Endodermal cell (in vitro differentiated cells): ENCODE measurements around the gene LONRF2. TPM values are rescaled to one million over a fixed set of nuclear protein-coding genes. Genes with fewer than 3 reads are reported as not detected.

ENCODE experiments used
- DNase-seq: peaks from one replicate; pipeline ENCODE4 v3.0.0-alpha.2; 2017
- H3K27ac ChIP-seq: 2 replicates; pipeline ENCODE4 v1.5.1; 2013; ENCODE audit warnings: mild to moderate bottlenecking, low read depth, low read length, moderate library complexity
- H3K27me3 ChIP-seq: 2 replicates; pipeline ENCODE4 v1.6.1; 2013; ENCODE audit warnings: mild to moderate bottlenecking, low read length, moderate library complexity; ENCODE audit not compliant: insufficient read depth, control insufficient read depth, poor library complexity, severe bottlenecking
- H3K36me3 ChIP-seq: 2 replicates; pipeline ENCODE4 v1.7.0; 2013; ENCODE audit warnings: mild to moderate bottlenecking, low read length, moderate library complexity; ENCODE audit not compliant: control insufficient read depth, insufficient read depth
- H3K4me1 ChIP-seq: one replicate; pipeline ENCODE4 v1.7.0; 2013; ENCODE audit warnings: low read length; ENCODE audit not compliant: control insufficient read depth, insufficient read depth
- H3K4me3 ChIP-seq: 2 replicates; pipeline ENCODE4 v1.5.1; 2013; ENCODE audit warnings: mild to moderate bottlenecking, low read length, moderate library complexity
- H3K9ac ChIP-seq: 2 replicates; pipeline ENCODE4 v1.6.1; 2013; ENCODE audit warnings: mild to moderate bottlenecking, low read length, moderate library complexity; ENCODE audit not compliant: poor library complexity, severe bottlenecking; ENCODE audit errors: extremely low read depth
- H3K9me3 ChIP-seq: 2 replicates; pipeline ENCODE4 v1.6.1; 2013; ENCODE audit warnings: mild to moderate bottlenecking, low read length, moderate library complexity; ENCODE audit not compliant: control insufficient read depth
- H3K27ac Mint-ChIP-seq: 2 replicates; pipeline ENCODE4 v1.8.0; 2020; ENCODE audit warnings: mixed read lengths
- H3K27me3 Mint-ChIP-seq: 2 replicates; pipeline ENCODE4 v1.8.0; 2021; ENCODE audit warnings: mild to moderate bottlenecking, mixed read lengths; ENCODE audit not compliant: insufficient read depth
- H3K36me3 Mint-ChIP-seq: 2 replicates; pipeline ENCODE4 v1.8.0; 2020; ENCODE audit warnings: low read depth, mixed read lengths
- H3K4me1 Mint-ChIP-seq: 2 replicates; pipeline ENCODE4 v1.8.0; 2020; ENCODE audit warnings: mixed read lengths
- H3K4me3 Mint-ChIP-seq: 2 replicates; pipeline ENCODE4 v1.8.0; 2020; ENCODE audit warnings: mild to moderate bottlenecking, moderate library complexity, mixed read lengths
- H3K9me3 Mint-ChIP-seq: 2 replicates; pipeline ENCODE4 v1.8.0; 2020; ENCODE audit warnings: mild to moderate bottlenecking, mixed read lengths
- CTCF ChIP-seq: fragments of 200-600 bp; sonication (generic); conservative IDR thresholded peaks from 2 replicates; pipeline ENCODE4 v1.5.0; 2021; ENCODE audit warnings: antibody characterized with exemption, mild to moderate bottlenecking
- WGBS, 2 experiments: methylation state at CpG; one replicate each; pipeline versions ENCODE4 v1.1.5 to v1.1.7; 2013; ENCODE audit warnings: missing lambda C conversion rate in 2 of 2, mixed read lengths in 1 of 2; ENCODE audit not compliant: insufficient coverage in 1 of 2, insufficient read length in 1 of 2; 5-methylcytosine and 5-hydroxymethylcytosine counted together
- total RNA-seq, 2 donors: library from RNA; stranded (reverse); fragmentation: NEBNext Ultra II Directional in 1 of 2; extraction: Animal tissue kit (Norgen Biotek cat#: 25700) in 1 of 2; gene quantifications; 2 replicates in 1 of 2; 3 replicates in 1 of 2; pipeline ENCODE4 v1.2.1, GENCODE V29; 2021

LONRF2 gene
- total RNA-seq, 2 donors from 2014 or later, result 0.40 to 0.71 TPM

- no peaks in the 10 kb centered on the region for H3K4me1 ChIP-seq
- no peaks in the 10 kb centered on the region for H3K36me3 ChIP-seq
- no peak overlapping the region for H3K27ac ChIP-seq
- Mint-ChIP-seq H3K4me3 (no peak overlapping the region), H3K27ac (no peak overlapping the region), H3K36me3 (no peaks in the 10 kb centered on the region), H3K9me3 (no peaks in the 10 kb centered on the region), H3K27me3 (peaks cover 40% of the 10 kb centered on the region), H3K4me1 (peaks cover 5% of the 10 kb centered on the region)
- no peak overlapping the region for H3K9ac ChIP-seq
- peaks cover 65% of the 10 kb centered on the region for H3K27me3 ChIP-seq
- H3K4me3 ChIP-seq, result no peak overlapping the region
- peak; percentile 47 for TF ChIP-seq CTCF
- no peaks in the 10 kb centered on the region for H3K9me3 ChIP-seq
- no peak for DNase-seq
- WGBS, 2 experiments, result no CpG with 5 or more reads among the region's 1 CpG
Measured at GRCh38 chr2:100228967-100229366, 93.3 kb downstream of the LONRF2 start.

- H3K4me1 Mint-ChIP-seq, result peaks cover 5% of the 10 kb centered on the region
- H3K36me3 ChIP-seq, result no peaks in the 10 kb centered on the region
- DNase-seq, result no peak
- no peak overlapping the region for H3K4me3 ChIP-seq
- H3K27me3 ChIP-seq, result peaks cover 65% of the 10 kb centered on the region
- no peaks in the 10 kb centered on the region for H3K9me3 ChIP-seq
- no peak overlapping the region for H3K9ac ChIP-seq
- no peak overlapping the region for H3K27ac Mint-ChIP-seq
- WGBS, 2 experiments, result 94 to 100% methylated on average over 3 of the region's 3 CpGs
- no peaks in the 10 kb centered on the region for H3K9me3 Mint-ChIP-seq
- H3K4me1 ChIP-seq, result no peaks in the 10 kb centered on the region
- H3K36me3 Mint-ChIP-seq, result no peaks in the 10 kb centered on the region
- H3K4me3 Mint-ChIP-seq, result no peak overlapping the region
- H3K27me3 Mint-ChIP-seq, result peaks cover 44% of the 10 kb centered on the region
- no peak overlapping the region for H3K27ac ChIP-seq
- TF ChIP-seq CTCF, result no peak
Measured at GRCh38 chr2:100228415-100228814, 93.9 kb downstream of the LONRF2 start.

GRCh38 chr2:100224988-100225710, 97.2 kb downstream of the LONRF2 start:
- no peaks in the 10 kb centered on the region for H3K4me1 Mint-ChIP-seq
- no peaks in the 10 kb centered on the region for H3K36me3 Mint-ChIP-seq
- no peaks in the 10 kb centered on the region for H3K9me3 Mint-ChIP-seq
- H3K27ac Mint-ChIP-seq, result no peak overlapping the region
- no peak for TF ChIP-seq CTCF
- H3K9me3 ChIP-seq, result no peaks in the 10 kb centered on the region
- 90% methylated on average over 3 of the region's 3 CpGs; no CpG with 5 or more reads in 1 of the 2 experiments for WGBS, 2 experiments
- H3K27ac ChIP-seq, result no peak overlapping the region
- H3K4me1 ChIP-seq, result no peaks in the 10 kb centered on the region
- no peak overlapping the region for H3K9ac ChIP-seq
- H3K27me3 ChIP-seq, result peaks cover 86% of the 10 kb centered on the region
- H3K36me3 ChIP-seq, result no peaks in the 10 kb centered on the region
- H3K4me3 ChIP-seq, result no peak overlapping the region
- DNase-seq, result no peak
- H3K4me3 Mint-ChIP-seq, result no peak overlapping the region
- peaks cover 61% of the 10 kb centered on the region for H3K27me3 Mint-ChIP-seq
